Right lobe of liver (tissue), 6 donors: ENCODE measurements around the gene CAPSL. TPM values are rescaled to one million over a fixed set of nuclear protein-coding genes. Genes with fewer than 3 reads are reported as not detected.

ENCODE experiments used
- ATAC-seq, 4 donors: fragments of 200-7000 bp; cut with Tn5 transposase; one replicate each; pipeline ENCODE4 v1.9.1; 2020; ENCODE audit warnings: mild to moderate bottlenecking in 4 of 4, moderate library complexity in 4 of 4
- DNase-seq, 3 donors: peaks; one replicate each; pipeline ENCODE4 v3.0.0-alpha.2; 2020
- H3K27ac ChIP-seq, 3 donors: fragments of 200-600 bp; one replicate each; pipeline ENCODE4 v1.8.0; 2022
- H3K27me3 ChIP-seq, 2 donors: fragments of 200-600 bp; one replicate each; pipeline ENCODE4 v1.8.0; 2022
- H3K36me3 ChIP-seq, 4 donors: fragments of 200-600 bp; sonication (generic) in 1 of 4; one replicate each; pipeline versions ENCODE4 v1.5.1 to v1.8.0; 2017 to 2022; ENCODE audit warnings: control low read depth in 1 of 4
- H3K4me1 ChIP-seq, 4 donors: fragments of 200-600 bp; sonication (generic) in 1 of 4; one replicate each; pipeline versions ENCODE4 v1.5.1 to v1.8.0; 2017 to 2022; ENCODE audit warnings: control low read depth in 1 of 4
- H3K4me3 ChIP-seq, 3 donors: fragments of 200-600 bp; one replicate each; pipeline ENCODE4 v1.8.0; 2022
- H3K9me3 ChIP-seq, 4 donors: fragments of 200-600 bp; sonication (generic) in 1 of 4; one replicate each; pipeline versions ENCODE4 v1.5.1 to v1.8.0; 2017 to 2022; ENCODE audit warnings: control low read depth in 1 of 4
- CTCF ChIP-seq, 4 donors: fragments of 200-600 bp in 3 of 4; fragments of 450-650 bp in 1 of 4; IDR thresholded peaks; one replicate each; pipeline versions ENCODE4 v1.5.1 to v1.8.0; 2016 to 2022; ENCODE audit warnings: antibody characterized with exemption in 4 of 4, mild to moderate bottlenecking in 2 of 4
- POLR2A ChIP-seq: fragments of 450-650 bp; IDR thresholded peaks from one replicate; pipeline ENCODE4 v1.6.1; 2017; ENCODE audit warnings: antibody characterized with exemption, mild to moderate bottlenecking
- WGBS: methylation state at CpG from one replicate; pipeline ENCODE4 v1.1.6; 2018; ENCODE audit warnings: low coverage, low lambda C conversion rate; ENCODE audit not compliant: insufficient coverage; ENCODE audit errors: missing lambda C conversion rate; 5-methylcytosine and 5-hydroxymethylcytosine counted together
- intact Hi-C, 2 donors: fragments of 100-400 bp; cut with DNase I; formaldehyde crosslinking; loops; one replicate each; pipeline versions ENCODE4 v1.11.2 to v1.14.1; 2022
- total RNA-seq, 6 experiments: library from RNA; depleted of rRNA in 2 of 6; stranded (reverse); fragments of >200 nt in 2 of 6; fragmentation: NEBNext Ultra II Directional in 3 of 6; extraction: Animal tissue kit (Norgen Biotek cat#: 25700) in 3 of 6; gene quantifications; one replicate each; pipeline versions ENCODE4 v1.1.0 to v1.2.4, GENCODE V29; 2016 to 2023
- donor health status: DM: no; HTN: yes; CAD: no.
- donor health status: DM: no; HTN: no; CAD: no.
- donor health status: DM: no; HTN: no; CAD: no.
- donor health status: DM: no; HTN: yes; CAD: no.
- donor health status: DM: no; HTN: yes; CAD: no.

CAPSL gene
- total RNA-seq, 6 experiments from 2014 or later = not detected

DNA sequence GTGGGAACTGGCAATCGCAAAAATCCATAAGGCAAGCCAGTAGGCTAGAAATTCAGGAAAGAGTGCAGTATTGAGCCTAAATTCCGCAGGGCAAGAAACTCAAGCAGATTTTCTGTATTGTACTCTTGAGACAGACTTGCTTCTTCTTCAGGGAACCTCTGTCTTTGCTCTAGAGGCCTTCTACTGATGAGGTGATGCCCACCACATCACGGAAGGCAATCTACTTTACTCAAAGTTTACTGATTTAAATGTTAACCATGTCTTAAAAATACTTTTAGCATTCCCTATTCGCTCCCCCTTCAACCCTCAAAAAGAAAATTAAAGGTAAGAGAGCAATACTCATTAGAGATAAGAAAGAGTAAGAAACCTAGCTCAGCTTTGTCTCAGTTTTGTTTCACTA lies 70.4 kb downstream of the CAPSL start:
- Histone ChIP-seq H3K9me3 (no peaks in the 10 kb centered on the region), H3K36me3 (no peaks in the 10 kb centered on the region), H3K4me1 (no peaks in the 10 kb centered on the region), H3K27me3 (no peaks in the 10 kb centered on the region), H3K4me3 (no peak overlapping the region), H3K27ac (no peak overlapping the region)
- ATAC-seq (no peak), DNase-seq (no peak)
- intact Hi-C loops = no loop called here
- 70% methylated on average over 4 of the region's 4 CpGs for WGBS
- TF ChIP-seq CTCF (IDR thresholded peaks at IDR 0.05) (no peak), POLR2A (no peak)

- WGBS = 61% methylated on average over 3 of the region's 3 CpGs
- TF ChIP-seq CTCF (IDR thresholded peaks at IDR 0.05) (no peak), POLR2A (no peak)
- no peaks in the 10 kb centered on the region for H3K36me3 ChIP-seq
- intact Hi-C loops = no loop called here
- ATAC-seq = no peak
- no peak overlapping the region for H3K4me3 ChIP-seq
- no peaks in the 10 kb centered on the region for H3K27me3 ChIP-seq
- no peaks in the 10 kb centered on the region for H3K4me1 ChIP-seq
- no peak for DNase-seq
- H3K9me3 ChIP-seq = no peaks in the 10 kb centered on the region
- no peak overlapping the region for H3K27ac ChIP-seq
Observed at GRCh38 chr5:35863159-35863558, 75.3 kb downstream of the CAPSL start.

- H3K36me3 ChIP-seq = no peaks in the 10 kb centered on the region
- no peaks in the 10 kb centered on the region for H3K9me3 ChIP-seq
- TF ChIP-seq POLR2A (no peak), CTCF (IDR thresholded peaks at IDR 0.05) (no peak)
- intact Hi-C loops = no loop called here
- no peak overlapping the region for H3K4me3 ChIP-seq
- H3K27me3 ChIP-seq = no peaks in the 10 kb centered on the region
- no peak for DNase-seq
- no peaks in the 10 kb centered on the region for H3K4me1 ChIP-seq
- ATAC-seq = no peak
- WGBS = 56% methylated on average over 1 of the region's 2 CpGs
- H3K27ac ChIP-seq = no peak overlapping the region
Observed at GRCh38 chr5:35862126-35862525, 76.3 kb downstream of the CAPSL start.

DNA sequence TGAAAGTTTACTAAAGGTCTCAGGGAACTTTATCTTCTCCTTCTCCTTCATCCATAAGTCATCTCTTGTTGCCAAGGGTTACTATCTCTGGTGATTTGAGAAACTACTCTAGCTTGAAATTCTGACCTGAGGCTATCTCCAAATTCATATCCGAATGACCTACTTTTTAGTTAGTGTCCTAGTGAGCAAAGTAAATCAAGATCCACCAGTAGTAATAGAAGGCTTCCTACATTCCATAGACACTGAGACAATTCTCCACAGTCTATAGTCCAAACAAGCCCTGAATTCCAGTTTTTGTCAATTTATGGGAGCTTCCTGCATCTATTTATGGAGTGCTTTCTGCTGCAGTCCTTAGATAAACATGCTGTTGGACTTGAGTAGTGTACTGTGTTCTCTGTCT lies 76.7 kb downstream of the CAPSL start:
- TF ChIP-seq POLR2A = no peak
- no peak for TF ChIP-seq CTCF (IDR thresholded peaks at IDR 0.05)
- H3K4me3 ChIP-seq = no peak overlapping the region

DNA sequence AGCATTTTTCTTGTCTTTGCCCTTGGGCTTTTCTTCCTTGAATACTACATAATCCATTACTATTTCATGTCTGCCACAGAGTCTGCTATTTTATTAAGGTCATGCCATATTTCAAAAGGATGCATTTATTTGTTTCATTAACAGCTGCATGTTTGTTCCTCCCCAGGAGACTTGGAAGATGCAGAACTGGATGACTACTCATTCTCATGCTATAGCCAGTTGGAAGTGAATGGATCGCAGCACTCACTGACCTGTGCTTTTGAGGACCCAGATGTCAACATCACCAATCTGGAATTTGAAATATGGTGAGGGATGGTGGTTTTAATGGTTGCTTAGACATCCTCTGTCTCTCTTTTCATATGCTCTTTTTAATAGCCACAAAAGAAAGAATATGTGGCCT lies 77.7 kb downstream of the CAPSL start:
- Histone ChIP-seq H3K27me3 (no peaks in the 10 kb centered on the region), H3K36me3 (no peaks in the 10 kb centered on the region), H3K27ac (no peak overlapping the region), H3K4me3 (no peak overlapping the region), H3K4me1 (no peaks in the 10 kb centered on the region), H3K9me3 (no peaks in the 10 kb centered on the region)
- intact Hi-C loops = no loop called here
- DNase-seq (no peak), ATAC-seq (no peak)
- 91% methylated on average over 1 of the region's 1 CpG for whole genome bisulfite sequencing
- TF ChIP-seq POLR2A (no peak), CTCF (IDR thresholded peaks at IDR 0.05) (no peak)

More for the DNA sequence above, 76.7 kb downstream of the CAPSL start:
- H3K27ac ChIP-seq = no peak overlapping the region
- no peak for ATAC-seq
- H3K27me3 ChIP-seq = no peaks in the 10 kb centered on the region
- WGBS = 80% methylated on average over 1 of the region's 1 CpG
- intact Hi-C loops = no loop called here
- no peaks in the 10 kb centered on the region for H3K36me3 ChIP-seq
- no peaks in the 10 kb centered on the region for H3K9me3 ChIP-seq
- no peak for DNase-seq
- no peaks in the 10 kb centered on the region for H3K4me1 ChIP-seq
